Measurements from ENCODE around the gene ARFIP1.

GRCh38 chr4:152776352-152776751 lies 3.4 kb upstream of the ARFIP1 start:
- TF ChIP-seq POLR2A (IDR thresholded peaks at IDR 0.05): no peak
- no peak for TF ChIP-seq CTCF (IDR thresholded peaks at IDR 0.05)
- no peak for TF ChIP-seq POLR2AphosphoS5 (IDR thresholded peaks at IDR 0.05)
- TF ChIP-seq EP300 (IDR thresholded peaks at IDR 0.05): no peak
